T-helper 2 cell treated with Interferon-gamma antibody and Interleukin-4, amounts not matched to agents 5 μg/mL and 100 μg/mL, for 36 hours (primary cell): ENCODE results near the gene REEP3.
"Not testable (repeated sequence)": the region's sequence is repeated elsewhere in the genome, so short reads cannot be mapped to it uniquely, and the experiment has no call there.

Experiments used
- DNase-seq: peaks from one replicate; pipeline ENCODE4 v3.0.0; 2021; ENCODE audit warnings: low spot score
- H3K27ac Mint-ChIP-seq: one replicate; pipeline ENCODE4 v1.8.0; 2021; ENCODE audit warnings: mild to moderate bottlenecking, mixed read lengths
- H3K27me3 Mint-ChIP-seq: one replicate; pipeline ENCODE4 v1.8.0; 2021; ENCODE audit warnings: low read depth, mixed read lengths
- H3K36me3 Mint-ChIP-seq: one replicate; pipeline ENCODE4 v1.8.0; 2021; ENCODE audit warnings: low read depth, mixed read lengths
- H3K4me1 Mint-ChIP-seq: one replicate; pipeline ENCODE4 v1.8.0; 2021; ENCODE audit warnings: low read depth, mixed read lengths
- H3K4me3 Mint-ChIP-seq: one replicate; pipeline ENCODE4 v1.8.0; 2022; ENCODE audit warnings: mild to moderate bottlenecking, moderate library complexity, mixed read lengths
- H3K9me3 Mint-ChIP-seq: one replicate; pipeline ENCODE4 v1.8.0; 2021; ENCODE audit warnings: mixed read lengths

Gene REEP3

DNA sequence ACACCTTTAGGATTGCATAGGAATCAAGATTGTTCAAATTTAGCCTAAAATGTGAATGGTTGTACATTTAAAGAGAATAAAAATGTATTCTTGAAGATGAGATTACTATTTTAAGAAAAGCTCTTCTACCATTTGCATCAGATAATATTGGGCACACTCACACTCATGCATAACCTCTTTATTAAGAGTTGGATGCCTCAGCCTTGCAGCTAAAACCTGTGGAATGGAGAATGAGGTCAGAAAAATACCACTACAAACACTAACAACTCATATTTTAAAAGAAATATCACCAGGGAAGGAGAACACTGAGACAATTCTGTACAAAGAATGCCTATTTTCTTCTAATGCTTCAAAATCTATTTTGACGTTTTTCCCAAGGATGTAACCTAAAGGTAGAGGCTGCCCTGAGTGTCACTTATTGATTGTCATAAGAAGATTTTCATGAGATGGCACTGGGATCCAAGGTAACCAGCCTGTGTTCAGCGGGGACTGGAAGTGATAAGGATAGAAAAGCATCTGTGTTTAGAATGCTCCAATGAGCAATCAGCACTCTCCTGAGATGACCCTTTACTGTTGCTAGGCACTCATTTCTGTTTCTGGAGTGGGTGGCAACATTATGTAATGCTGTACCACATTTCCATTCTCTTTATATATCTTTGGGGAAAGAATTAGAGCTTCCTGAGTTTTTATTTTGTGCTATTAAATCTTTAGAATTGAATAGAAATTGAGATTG is 26.6 kb downstream of the REEP3 start:
- Mint-ChIP-seq H3K27ac (no peak overlapping the region), H3K4me3 (no peak overlapping the region), H3K36me3 (peaks cover 3% of the 10 kb centered on the region), H3K9me3 (no peaks in the 10 kb centered on the region), H3K4me1 (peaks cover 4% of the 10 kb centered on the region), H3K27me3 (no peaks in the 10 kb centered on the region)
- no peak for DNase-seq

DNA sequence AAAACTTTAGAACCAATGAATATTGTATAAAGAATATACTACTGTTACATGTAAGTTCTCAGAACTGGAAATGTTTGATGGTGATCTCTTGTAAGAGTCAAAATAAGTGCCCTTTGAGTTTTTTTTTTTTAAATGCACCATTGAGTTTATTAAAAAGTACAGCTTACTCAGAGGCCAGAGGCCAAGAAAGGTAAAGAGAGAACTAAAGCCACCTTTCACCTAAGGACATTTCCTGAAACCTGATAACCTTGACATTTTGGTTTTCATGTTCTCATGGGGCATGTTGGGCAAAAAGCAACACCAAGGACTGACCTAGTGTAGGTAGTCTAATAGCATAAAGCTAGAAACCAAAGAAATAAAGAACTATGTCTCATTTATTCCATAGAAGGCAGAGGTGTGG is 27.7 kb downstream of the REEP3 start:
- no peaks in the 10 kb centered on the region for H3K9me3 Mint-ChIP-seq
- DNase-seq: no peak
- H3K4me1 Mint-ChIP-seq: peaks cover 7% of the 10 kb centered on the region
- no peak overlapping the region for H3K4me3 Mint-ChIP-seq
- no peak overlapping the region for H3K27ac Mint-ChIP-seq
- peaks cover 3% of the 10 kb centered on the region for H3K36me3 Mint-ChIP-seq
- H3K27me3 Mint-ChIP-seq: no peaks in the 10 kb centered on the region

DNA sequence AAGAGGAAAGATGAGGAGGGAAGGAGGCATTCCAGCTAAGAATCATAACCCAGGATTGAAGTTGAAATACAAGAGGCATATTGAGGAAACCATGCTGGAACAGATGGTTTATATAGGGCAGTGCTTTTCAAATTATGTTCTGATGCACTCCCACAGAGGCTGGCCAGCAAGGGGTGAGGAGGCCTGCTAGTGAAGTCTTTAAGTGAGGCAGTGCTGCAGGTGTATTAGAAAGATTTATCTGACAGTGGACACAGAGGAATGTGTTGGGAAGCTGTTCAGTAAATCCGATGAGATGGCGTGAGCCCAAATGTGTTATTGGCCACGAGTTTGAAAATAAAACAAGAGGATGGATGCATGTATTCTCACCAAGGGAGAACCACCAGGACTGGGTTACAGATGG is 28.6 kb downstream of the REEP3 start:
- Mint-ChIP-seq H3K4me1 (peaks cover 10% of the 10 kb centered on the region), H3K27ac (no peak overlapping the region), H3K4me3 (no peak overlapping the region), H3K36me3 (peaks cover 3% of the 10 kb centered on the region), H3K9me3 (no peaks in the 10 kb centered on the region), H3K27me3 (no peaks in the 10 kb centered on the region)
- no peak for DNase-seq

DNA sequence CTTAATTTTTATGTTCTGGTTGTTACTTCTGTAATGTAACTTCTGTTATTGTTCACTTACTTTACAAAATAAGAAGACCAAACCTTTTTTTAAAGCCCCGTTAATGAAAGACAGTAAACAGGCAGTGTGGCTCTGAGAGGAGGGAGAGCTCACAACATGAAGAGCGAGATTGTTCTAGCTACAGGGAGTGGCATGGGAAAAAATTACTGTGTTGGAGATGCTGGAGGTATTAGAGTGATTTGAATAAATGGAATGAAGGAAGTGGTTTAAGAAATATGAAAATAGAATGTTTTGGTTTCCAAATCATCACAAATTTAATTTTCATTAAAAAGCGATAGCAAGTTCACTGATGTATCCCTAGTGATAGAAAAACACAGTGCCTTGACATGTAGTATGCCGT is 31.8 kb downstream of the REEP3 start:
- peaks cover 2% of the 10 kb centered on the region for H3K36me3 Mint-ChIP-seq
- peaks cover 14% of the 10 kb centered on the region for H3K4me1 Mint-ChIP-seq
- H3K27me3 Mint-ChIP-seq: no peaks in the 10 kb centered on the region
- H3K9me3 Mint-ChIP-seq: no peaks in the 10 kb centered on the region
- H3K4me3 Mint-ChIP-seq: no peak overlapping the region
- DNase-seq: no peak
- H3K27ac Mint-ChIP-seq: no peak overlapping the region

DNA sequence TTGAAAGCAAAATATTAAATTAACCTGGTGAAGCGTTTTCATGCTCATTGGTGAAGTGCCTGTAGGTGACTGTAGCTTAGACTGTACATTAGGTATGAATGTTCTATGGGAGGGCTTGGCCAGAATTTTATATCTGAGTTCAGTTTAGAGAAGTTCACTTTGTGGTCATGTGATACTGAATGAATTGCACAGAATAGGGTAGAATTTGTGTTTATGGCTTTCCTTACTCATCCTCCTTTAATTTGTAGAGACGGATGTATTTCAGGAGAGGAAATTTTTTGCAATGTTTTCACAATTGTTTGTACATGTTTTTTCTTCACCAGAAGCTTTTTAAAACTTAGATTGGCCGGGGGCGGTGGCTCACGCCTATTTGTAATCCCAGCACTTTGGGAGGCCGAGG is 32.3 kb downstream of the REEP3 start:
- Mint-ChIP-seq H3K27me3 (no peaks in the 10 kb centered on the region), H3K4me1 (peaks cover 14% of the 10 kb centered on the region), H3K27ac (no peak overlapping the region), H3K4me3 (no peak overlapping the region), H3K9me3 (no peaks in the 10 kb centered on the region), H3K36me3 (peaks cover 2% of the 10 kb centered on the region)
- DNase-seq: no peak

DNA sequence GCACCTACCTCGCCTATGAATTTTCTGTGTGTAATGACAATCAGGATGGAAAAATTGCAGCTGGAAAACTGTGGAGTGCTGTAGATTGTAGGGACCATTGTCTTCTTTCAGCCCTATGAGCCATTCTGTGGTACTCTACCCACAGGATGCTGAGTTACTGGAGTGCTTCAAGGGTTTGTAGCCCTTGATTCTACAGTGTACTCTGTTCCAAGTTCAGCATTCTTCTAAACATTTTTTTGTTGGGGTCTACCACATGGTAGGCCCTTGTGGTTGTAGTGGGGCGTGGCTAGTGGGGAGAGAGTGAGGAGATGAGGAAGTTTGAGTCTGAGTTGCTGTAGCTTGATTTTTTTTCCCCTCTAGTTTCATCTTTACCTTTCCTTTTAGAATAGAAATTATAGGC is 33.5 kb downstream of the REEP3 start:
- H3K4me1 Mint-ChIP-seq: peaks cover 14% of the 10 kb centered on the region
- H3K9me3 Mint-ChIP-seq: no peaks in the 10 kb centered on the region
- no peak overlapping the region for H3K4me3 Mint-ChIP-seq
- no peak overlapping the region for H3K27ac Mint-ChIP-seq
- DNase-seq: no peak
- no peaks in the 10 kb centered on the region for H3K27me3 Mint-ChIP-seq
- no peaks in the 10 kb centered on the region for H3K36me3 Mint-ChIP-seq

DNA sequence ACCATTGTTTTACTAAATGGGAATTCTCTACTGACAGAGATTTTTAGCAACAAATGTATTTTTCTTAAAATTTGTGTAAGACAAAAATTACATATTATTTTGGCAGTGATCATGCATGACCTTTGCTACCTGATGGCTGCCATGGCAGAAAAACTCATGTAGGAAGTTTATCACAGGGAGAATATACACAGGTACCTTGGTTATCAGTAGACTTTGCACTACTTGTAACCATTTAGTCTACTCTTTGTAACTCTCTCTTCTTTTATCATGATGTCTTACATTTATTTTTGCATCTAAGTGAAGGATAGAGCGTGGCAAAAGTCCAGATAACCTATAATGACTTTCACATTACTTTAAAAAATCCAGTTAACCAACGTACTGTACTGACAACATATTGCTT is 34.1 kb downstream of the REEP3 start:
- no peak for DNase-seq
- H3K36me3 Mint-ChIP-seq: no peaks in the 10 kb centered on the region
- no peak overlapping the region for H3K4me3 Mint-ChIP-seq
- no peaks in the 10 kb centered on the region for H3K9me3 Mint-ChIP-seq
- H3K27ac Mint-ChIP-seq: no peak overlapping the region
- H3K4me1 Mint-ChIP-seq: peaks cover 14% of the 10 kb centered on the region
- H3K27me3 Mint-ChIP-seq: peaks cover 1% of the 10 kb centered on the region

DNA sequence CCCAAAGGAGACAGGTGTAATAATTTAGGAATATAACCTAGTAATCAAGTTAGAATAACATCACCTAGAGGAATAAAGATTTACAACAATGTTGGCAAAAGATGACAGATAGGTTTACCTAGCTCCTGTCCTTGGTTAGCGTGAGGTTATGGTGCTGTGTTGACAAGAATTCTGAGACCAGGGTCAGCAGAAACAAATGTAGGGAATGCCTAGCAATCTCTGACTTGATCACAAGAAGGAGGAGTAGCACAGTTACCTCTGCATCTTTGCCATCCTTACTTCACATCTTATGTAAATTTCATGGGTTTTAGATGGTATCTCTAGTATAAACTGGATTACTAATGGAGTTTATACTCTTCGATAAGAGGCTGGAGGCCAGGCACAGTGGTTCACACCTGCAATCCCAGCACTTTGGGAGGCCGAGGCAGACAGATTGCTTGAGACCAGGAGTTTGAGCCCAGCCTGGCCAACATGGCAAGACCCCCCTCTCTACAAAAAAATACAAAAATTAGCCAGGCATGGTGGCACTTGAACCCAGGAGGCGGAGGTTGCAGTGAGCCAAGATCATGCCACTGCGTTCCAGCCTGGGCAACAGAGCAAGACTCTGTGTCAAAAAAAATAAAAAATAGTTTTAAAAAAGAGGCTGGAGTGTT is 37.1 kb downstream of the REEP3 start:
- H3K4me1 Mint-ChIP-seq: peaks cover 18% of the 10 kb centered on the region

DNA sequence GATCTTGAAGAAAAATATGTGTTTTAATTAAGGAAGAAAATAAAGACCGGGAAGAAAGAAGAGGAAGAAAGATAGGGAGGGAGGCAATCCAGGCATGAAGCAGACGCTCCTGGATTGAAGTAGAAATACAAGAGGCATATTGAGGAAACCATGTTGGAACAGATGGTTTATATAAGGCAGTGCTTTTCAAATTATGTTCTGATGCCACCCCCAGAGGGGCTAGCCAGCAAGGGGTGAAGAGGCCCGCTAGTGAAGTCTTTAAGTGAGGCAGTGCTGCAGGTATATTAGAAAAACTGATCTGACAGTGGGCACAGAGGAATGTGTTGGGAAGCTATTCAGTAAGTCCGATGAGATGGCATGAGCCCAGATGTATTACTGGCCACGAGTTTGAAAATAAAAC is 40.1 kb downstream of the REEP3 start:
- Mint-ChIP-seq H3K4me1 (peaks cover 19% of the 10 kb centered on the region), H3K9me3 (no peaks in the 10 kb centered on the region), H3K27ac (no peak overlapping the region), H3K36me3 (no peaks in the 10 kb centered on the region), H3K4me3 (no peak overlapping the region), H3K27me3 (peaks cover 7% of the 10 kb centered on the region)
- DNase-seq: no peak

More for the DNA sequence above, 37.1 kb downstream of the REEP3 start:
- Mint-ChIP-seq H3K27me3 (peaks cover 7% of the 10 kb centered on the region), H3K4me3 (no peak overlapping the region), H3K36me3 (no peaks in the 10 kb centered on the region), H3K27ac (no peak overlapping the region), H3K9me3 (no peaks in the 10 kb centered on the region)
- no peak for DNase-seq

DNA sequence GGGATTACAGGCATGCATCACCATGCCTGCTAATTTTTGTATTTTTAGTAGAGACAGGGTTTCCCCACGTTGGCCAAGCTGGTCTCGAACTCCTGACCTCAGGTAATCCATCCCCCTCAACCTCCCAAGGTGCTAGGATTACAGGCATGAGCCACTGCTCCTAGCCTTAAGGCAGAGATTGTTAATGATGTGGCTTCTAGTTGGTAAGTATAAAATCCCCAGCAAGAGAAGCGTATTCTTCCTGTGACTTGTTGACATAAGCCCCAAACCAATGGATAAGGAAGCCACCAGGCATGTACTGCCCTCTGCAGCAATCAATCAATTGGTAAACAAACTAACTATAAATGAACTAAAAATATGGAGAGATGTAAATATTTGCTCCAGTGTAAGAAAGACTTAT is 41.2 kb downstream of the REEP3 start:
- Mint-ChIP-seq H3K4me1 (peaks cover 27% of the 10 kb centered on the region), H3K27me3 (peaks cover 7% of the 10 kb centered on the region), H3K9me3 (no peaks in the 10 kb centered on the region), H3K36me3 (peaks cover 1% of the 10 kb centered on the region), H3K4me3 (no peak overlapping the region), H3K27ac (no peak overlapping the region)
- no peak for DNase-seq

DNA sequence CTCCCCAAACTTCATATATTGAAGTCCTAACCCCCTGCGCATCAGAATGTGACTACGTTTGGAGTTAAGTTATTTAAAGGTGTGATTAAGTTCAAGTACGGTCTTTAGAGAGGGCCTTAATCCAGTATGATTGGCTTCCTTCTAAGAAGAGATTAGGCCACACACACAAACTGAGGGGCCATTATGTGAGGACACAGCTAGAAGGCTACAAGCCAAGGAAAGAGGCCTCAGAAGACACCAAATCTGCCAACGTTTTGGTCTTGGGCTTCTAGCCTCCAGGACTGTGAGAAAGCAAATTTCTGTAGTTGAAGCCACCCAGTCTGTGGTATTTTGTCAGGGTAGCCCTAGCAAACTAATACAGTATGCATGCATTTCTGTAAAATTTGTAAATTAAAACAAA is 41.7 kb downstream of the REEP3 start:
- H3K4me1 Mint-ChIP-seq: peaks cover 27% of the 10 kb centered on the region
- H3K9me3 Mint-ChIP-seq: no peaks in the 10 kb centered on the region
- no peak overlapping the region for H3K4me3 Mint-ChIP-seq
- peaks cover 3% of the 10 kb centered on the region for H3K36me3 Mint-ChIP-seq
- H3K27ac Mint-ChIP-seq: no peak overlapping the region
- no peak for DNase-seq
- H3K27me3 Mint-ChIP-seq: peaks cover 7% of the 10 kb centered on the region

DNA sequence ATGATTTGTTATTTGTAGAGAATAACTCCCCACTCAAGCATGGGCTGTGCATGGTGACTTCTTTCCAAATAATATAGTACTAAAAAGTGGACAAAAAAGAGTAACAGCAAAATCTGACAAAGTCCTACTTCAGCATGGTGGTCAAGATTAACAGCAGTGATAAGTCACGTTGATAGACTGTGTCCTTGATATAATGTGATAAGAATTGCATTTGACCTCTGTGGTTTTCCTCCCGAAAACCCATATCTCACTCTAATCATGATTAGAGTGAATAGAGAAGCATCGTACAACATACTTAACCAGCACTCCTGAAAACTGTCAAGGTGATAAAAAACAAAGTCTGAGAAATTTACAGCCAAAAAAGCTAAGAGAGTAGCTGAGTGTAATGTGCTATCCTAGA is 42.4 kb downstream of the REEP3 start:
- DNase-seq: no peak
- H3K27me3 Mint-ChIP-seq: peaks cover 7% of the 10 kb centered on the region
- H3K36me3 Mint-ChIP-seq: peaks cover 3% of the 10 kb centered on the region
- H3K27ac Mint-ChIP-seq: no peak overlapping the region
- peaks cover 27% of the 10 kb centered on the region for H3K4me1 Mint-ChIP-seq
- H3K9me3 Mint-ChIP-seq: no peaks in the 10 kb centered on the region
- H3K4me3 Mint-ChIP-seq: peak overlapping the region; percentile 7

DNA sequence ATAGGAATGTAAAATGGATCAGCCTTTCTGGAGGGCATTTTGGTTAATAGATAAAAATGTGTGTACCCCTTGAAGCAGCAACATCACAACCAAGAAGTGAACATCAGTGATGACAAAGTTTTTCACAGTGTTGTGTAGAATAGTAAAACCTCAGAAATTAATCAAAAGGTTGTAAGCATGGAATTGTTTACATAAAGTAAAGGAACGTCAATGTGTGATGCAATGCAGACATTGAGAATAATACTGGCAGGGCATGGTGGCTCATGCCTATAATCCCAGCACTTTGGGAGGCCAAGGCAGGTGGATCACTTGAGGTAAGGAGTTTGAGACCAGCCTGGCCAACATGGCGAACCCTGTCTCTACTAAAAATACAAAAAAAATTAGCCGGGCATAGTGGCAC is 43.5 kb downstream of the REEP3 start:
- not testable (repeated sequence) for DNase-seq, H3K27ac Mint-ChIP-seq, H3K9me3 Mint-ChIP-seq, H3K27me3 Mint-ChIP-seq, H3K4me3 Mint-ChIP-seq, H3K36me3 Mint-ChIP-seq
- peaks cover 27% of the 10 kb centered on the region for H3K4me1 Mint-ChIP-seq

DNA sequence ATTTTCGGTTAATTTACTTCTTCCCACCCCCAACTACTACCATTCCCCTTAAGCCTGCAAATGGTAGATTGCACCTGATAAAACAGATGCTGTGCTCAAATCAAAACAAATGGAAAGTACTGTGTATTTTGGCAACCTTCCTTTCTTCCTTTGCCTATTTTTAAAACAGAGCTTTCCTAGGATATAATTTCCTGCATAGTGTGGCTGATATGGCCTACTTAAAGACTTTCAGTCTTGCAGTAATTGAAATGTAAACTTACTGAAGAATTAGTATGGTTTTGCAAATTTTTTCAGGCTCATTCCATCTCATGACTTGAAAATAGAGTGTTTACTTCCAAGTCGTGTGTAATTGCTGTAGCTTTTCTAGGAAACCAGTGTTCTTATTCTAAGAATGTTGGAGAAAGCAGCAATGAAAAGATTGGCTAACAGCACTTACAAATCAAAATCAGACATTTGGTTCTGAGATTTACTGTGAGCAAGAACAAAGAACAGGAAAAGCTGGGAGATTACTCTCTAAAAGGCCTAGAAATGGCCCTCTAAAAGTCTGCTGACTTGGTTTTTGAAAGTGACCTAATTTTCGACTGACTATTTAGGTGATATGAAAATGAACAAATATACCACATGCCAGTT is 52.0 kb downstream of the REEP3 start:
- no peak for DNase-seq
- Mint-ChIP-seq H3K27ac (peak overlapping the region; percentile 4), H3K27me3 (no peaks in the 10 kb centered on the region), H3K9me3 (no peaks in the 10 kb centered on the region), H3K4me3 (no peak overlapping the region), H3K36me3 (peaks cover 18% of the 10 kb centered on the region), H3K4me1 (peaks cover 16% of the 10 kb centered on the region)
